ENCODE data around the gene PPP1R8. TPM values are rescaled to one million over a fixed set of nuclear protein-coding genes. Genes with fewer than 3 reads are reported as not detected.
A peak's percentile ranks its signal among the peaks of the same experiment; 100 is the strongest.

PPP1R8 gene
- total RNA-seq, 4 donors from 2014 or later = 38.6 to 55.1 (median 41.0) TPM

DNA sequence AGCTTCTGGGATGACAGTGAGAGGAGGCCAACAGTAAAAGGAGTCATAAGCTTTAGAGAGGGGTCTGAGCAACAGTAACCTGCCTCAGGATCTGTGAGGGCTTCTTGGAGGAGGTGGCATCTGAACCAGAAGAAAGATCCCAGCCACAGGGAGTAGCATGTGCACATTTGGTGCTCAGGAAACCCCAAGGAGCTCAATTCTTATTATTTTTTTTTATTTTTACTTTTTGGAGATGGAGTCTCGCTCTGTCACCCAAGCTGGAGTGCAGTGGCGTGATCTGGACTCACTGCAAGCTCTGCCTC is 46.5 kb downstream of the PPP1R8 start:
- TF ChIP-seq POLR2AphosphoS5 (IDR thresholded peaks at IDR 0.05) (no peak), POLR2A (IDR thresholded peaks at IDR 0.05) (no peak), EP300 (IDR thresholded peaks at IDR 0.05) (no peak)
- TF ChIP-seq, protein P1, sequence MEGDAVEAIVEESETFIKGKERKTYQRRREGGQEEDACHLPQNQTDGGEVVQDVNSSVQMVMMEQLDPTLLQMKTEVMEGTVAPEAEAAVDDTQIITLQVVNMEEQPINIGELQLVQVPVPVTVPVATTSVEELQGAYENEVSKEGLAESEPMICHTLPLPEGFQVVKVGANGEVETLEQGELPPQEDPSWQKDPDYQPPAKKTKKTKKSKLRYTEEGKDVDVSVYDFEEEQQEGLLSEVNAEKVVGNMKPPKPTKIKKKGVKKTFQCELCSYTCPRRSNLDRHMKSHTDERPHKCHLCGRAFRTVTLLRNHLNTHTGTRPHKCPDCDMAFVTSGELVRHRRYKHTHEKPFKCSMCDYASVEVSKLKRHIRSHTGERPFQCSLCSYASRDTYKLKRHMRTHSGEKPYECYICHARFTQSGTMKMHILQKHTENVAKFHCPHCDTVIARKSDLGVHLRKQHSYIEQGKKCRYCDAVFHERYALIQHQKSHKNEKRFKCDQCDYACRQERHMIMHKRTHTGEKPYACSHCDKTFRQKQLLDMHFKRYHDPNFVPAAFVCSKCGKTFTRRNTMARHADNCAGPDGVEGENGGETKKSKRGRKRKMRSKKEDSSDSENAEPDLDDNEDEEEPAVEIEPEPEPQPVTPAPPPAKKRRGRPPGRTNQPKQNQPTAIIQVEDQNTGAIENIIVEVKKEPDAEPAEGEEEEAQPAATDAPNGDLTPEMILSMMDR (IDR thresholded peaks at IDR 0.05) = no peak
- 83 to 100% methylated on average over 1 to 2 of the region's 2 CpGs for WGBS, 2 donors (ENCODE audit: low coverage in 1 of 2)
- Histone ChIP-seq H3K4me1 (peaks cover 0 to 17% (median 0%) of the 10 kb centered on the region in 3 donors), H3K9me3 (no peaks in the 10 kb centered on the region), H3K4me3 (no peak overlapping the region), H3K36me3 (peaks cover 0 to 4% of the 10 kb centered on the region in 2 donors), H3K27me3 (peaks cover 37% of the 10 kb centered on the region), H3K27ac (no peak overlapping the region)
- ATAC-seq = no peak

DNA sequence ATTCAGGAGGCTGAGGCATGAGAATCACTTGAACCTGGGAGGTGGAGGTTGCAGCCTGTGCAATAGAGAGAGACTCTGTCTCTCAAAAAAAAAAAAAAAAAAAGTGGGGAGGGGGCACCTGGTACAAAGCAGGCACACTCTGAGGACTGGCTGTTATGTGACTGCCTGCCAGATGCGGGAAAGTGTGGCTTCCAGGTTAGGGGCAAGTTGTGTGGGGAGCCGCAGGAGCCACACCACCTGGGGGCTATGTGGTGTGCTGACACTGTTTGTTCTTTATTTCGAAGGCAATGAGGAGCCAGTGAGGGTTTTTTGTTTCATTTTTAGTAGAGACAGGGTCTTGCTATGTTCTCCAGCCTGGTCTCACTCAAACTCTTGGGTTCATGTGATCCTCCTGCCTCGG is 47.5 kb downstream of the PPP1R8 start:
- H3K4me3 ChIP-seq = no peak overlapping the region
- peaks cover 28% of the 10 kb centered on the region for H3K27me3 ChIP-seq
- no peak overlapping the region for H3K27ac ChIP-seq
- peaks cover 0 to 7% (median 0%) of the 10 kb centered on the region in 3 donors for H3K4me1 ChIP-seq
- TF ChIP-seq POLR2A (IDR thresholded peaks at IDR 0.05) (no peak), POLR2AphosphoS5 (IDR thresholded peaks at IDR 0.05) (no peak), EP300 (IDR thresholded peaks at IDR 0.05) (no peak)
- TF ChIP-seq, protein P1 (IDR thresholded peaks at IDR 0.05) = no peak
- ATAC-seq = no peak
- no peaks in the 10 kb centered on the region for H3K9me3 ChIP-seq
- peaks cover 0 to 11% of the 10 kb centered on the region in 2 donors for H3K36me3 ChIP-seq
- WGBS, 2 donors (ENCODE audit: low coverage in 1 of 2) = 72 to 75% methylated on average over 4 of the region's 4 CpGs

DNA sequence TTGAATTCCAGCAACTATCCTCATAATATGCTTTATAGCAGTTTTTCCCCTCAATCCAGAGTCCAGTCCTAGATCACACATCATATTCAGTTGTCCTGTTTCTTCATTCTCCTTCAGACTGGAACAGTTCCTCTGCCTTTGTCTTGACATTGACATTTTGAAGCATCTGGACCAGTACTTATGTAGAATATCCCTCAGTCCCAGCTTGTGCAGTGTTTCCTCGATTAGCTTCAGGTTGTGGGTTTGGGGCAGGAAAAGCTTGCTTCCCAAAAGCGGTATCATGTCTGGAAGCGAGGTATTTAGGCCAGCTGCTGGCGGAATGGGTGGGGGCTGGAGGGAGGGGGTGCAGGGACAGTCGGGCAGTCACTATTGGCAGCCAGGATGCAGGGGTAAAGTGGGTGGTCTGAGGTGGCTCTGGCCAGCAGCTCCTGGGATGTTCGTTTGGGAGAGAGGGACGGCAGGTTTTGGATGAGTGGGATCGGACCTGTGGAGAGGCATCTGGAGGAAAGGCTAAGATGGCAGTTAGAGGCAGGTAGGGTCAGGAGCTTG is 48.3 kb downstream of the PPP1R8 start:
- 40 to 42% methylated on average over 4 to 6 of the region's 8 CpGs for WGBS, 2 donors (ENCODE audit: low coverage in 1 of 2)
- Histone ChIP-seq H3K4me1 (no peaks in the 10 kb centered on the region), H3K36me3 (peaks cover 0 to 18% of the 10 kb centered on the region in 2 donors), H3K27me3 (peaks cover 20% of the 10 kb centered on the region), H3K27ac (no peak overlapping the region), H3K4me3 (no peak overlapping the region), H3K9me3 (no peaks in the 10 kb centered on the region)
- TF ChIP-seq, protein P1 (IDR thresholded peaks at IDR 0.05) = no peak
- TF ChIP-seq POLR2AphosphoS5 (IDR thresholded peaks at IDR 0.05) = no peak
- TF ChIP-seq EP300 (IDR thresholded peaks at IDR 0.05) = no peak
- TF ChIP-seq POLR2A (IDR thresholded peaks at IDR 0.05) = no peak
- ATAC-seq = no peak

DNA sequence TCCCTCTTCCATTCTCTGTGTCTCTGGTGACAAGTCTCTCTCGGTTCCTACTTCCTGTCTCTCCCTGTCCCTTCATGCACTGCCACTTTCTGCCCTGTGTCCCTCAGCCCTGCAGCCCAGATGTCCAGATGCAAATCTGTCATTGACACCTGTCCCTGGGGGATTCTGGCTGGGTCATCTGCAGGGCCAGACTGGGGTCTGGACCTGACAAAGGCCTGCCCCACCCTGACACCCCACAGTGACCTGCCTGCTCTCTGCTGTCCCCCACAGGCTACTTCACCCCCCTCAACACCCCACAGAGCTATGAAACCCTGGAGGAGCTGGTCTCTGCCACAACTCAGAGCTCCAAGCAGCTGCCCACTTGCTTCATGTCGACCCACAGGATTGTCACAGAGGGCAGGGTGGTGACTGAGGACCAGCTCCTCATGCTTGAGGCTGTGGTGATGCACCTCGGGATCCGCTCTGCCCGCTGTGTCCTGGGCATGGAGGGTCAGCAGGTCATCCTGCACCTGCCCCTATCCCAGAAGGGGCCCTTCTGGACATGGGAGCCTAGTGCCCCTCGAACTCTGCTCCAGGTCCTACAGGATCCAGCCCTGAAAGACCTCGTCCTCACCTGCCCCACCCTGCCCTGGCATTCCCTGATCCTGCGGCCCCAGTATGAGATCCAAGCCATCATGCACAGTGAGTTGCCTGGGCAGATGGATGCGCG is 48.9 kb downstream of the PPP1R8 start:
- no peak for ATAC-seq
- H3K9me3 ChIP-seq = no peaks in the 10 kb centered on the region
- H3K4me3 ChIP-seq = no peak overlapping the region
- H3K4me1 ChIP-seq = no peaks in the 10 kb centered on the region
- peaks cover 19% of the 10 kb centered on the region for H3K27me3 ChIP-seq
- peaks cover 0 to 18% of the 10 kb centered on the region in 2 donors for H3K36me3 ChIP-seq
- no peak overlapping the region for H3K27ac ChIP-seq
- WGBS, 2 donors (ENCODE audit: low coverage in 1 of 2) = 17% methylated on average over 1 of the region's 10 CpGs; no CpG with 5 or more reads in 1 of the 2 donors
- TF ChIP-seq, protein P1 (IDR thresholded peaks at IDR 0.05) = no peak
- no peak for TF ChIP-seq POLR2A (IDR thresholded peaks at IDR 0.05)
- TF ChIP-seq POLR2AphosphoS5 (IDR thresholded peaks at IDR 0.05) = no peak
- no peak for TF ChIP-seq EP300 (IDR thresholded peaks at IDR 0.05)

DNA sequence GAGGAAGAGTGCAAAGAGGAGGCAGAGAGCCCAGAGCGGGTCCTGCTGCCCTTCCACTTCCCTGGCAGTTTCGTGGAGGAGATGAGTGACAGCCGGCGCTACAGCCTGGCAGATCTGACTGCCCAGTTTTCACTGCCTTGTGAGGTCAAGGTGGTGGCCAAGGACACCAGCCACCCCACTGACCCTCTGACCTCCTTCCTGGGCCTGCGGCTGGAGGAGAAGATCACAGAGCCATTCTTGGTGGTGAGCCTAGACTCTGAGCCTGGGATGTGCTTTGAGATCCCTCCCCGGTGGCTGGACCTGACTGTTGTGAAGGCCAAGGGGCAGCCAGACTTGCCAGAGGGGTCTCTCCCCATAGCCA is 51.9 kb downstream of the PPP1R8 start:
- Histone ChIP-seq H3K27me3 (peaks cover 8% of the 10 kb centered on the region), H3K4me1 (no peaks in the 10 kb centered on the region), H3K9me3 (no peaks in the 10 kb centered on the region), H3K27ac (peak overlapping the region in 1 of 4 donors; percentile 8), H3K4me3 (no peak overlapping the region), H3K36me3 (peaks cover 0 to 33% of the 10 kb centered on the region in 2 donors)
- TF ChIP-seq EP300 (IDR thresholded peaks at IDR 0.05) (no peak), POLR2AphosphoS5 (IDR thresholded peaks at IDR 0.05) (no peak)
- TF ChIP-seq, protein P1 (IDR thresholded peaks at IDR 0.05) = no peak
- 33% methylated on average over 1 of the region's 6 CpGs; no CpG with 5 or more reads in 1 of the 2 donors for WGBS, 2 donors (ENCODE audit: low coverage in 1 of 2)
- no peak for ATAC-seq
